GM18499 (cell line): ENCODE measurements around the gene OGFOD3.
"Not testable (repeated sequence)": the region's sequence is repeated elsewhere in the genome, so short reads cannot be mapped to it uniquely, and the experiment has no call there.

Experiments used
- ATAC-seq: cut with Tn5 transposase; IDR thresholded peaks from one replicate; pipeline ENCODE4 v1.9.1; 2021; ENCODE audit warnings: moderate number of reproducible peaks; ENCODE audit not compliant: insufficient read depth, unreplicated experiment

Gene OGFOD3

GRCh38 chr17:82377924-82378740 is 40.3 kb downstream of the OGFOD3 start:
- ATAC-seq, result no peak

- ATAC-seq, result not testable (repeated sequence)
Observed at GRCh38 chr17:82377294-82377693, 41.1 kb downstream of the OGFOD3 start.

GRCh38 chr17:82376042-82376730 is 42.2 kb downstream of the OGFOD3 start:
- ATAC-seq, result no peak

- no peak for ATAC-seq
Observed at GRCh38 chr17:82375359-82376041, 42.9 kb downstream of the OGFOD3 start.

GRCh38 chr17:82374626-82375331 is 43.6 kb downstream of the OGFOD3 start:
- ATAC-seq, result no peak

- no peak for ATAC-seq
Observed at GRCh38 chr17:82373731-82374625, 44.4 kb downstream of the OGFOD3 start.

- not testable (repeated sequence) for ATAC-seq
Observed at GRCh38 chr17:82373072-82373452, 45.3 kb downstream of the OGFOD3 start.

GRCh38 chr17:82372249-82373071 is 45.9 kb downstream of the OGFOD3 start:
- ATAC-seq, result no peak

GRCh38 chr17:82371333-82372248 is 46.8 kb downstream of the OGFOD3 start, which contains the start of gene UTS2R:
TSS of gene UTS2R (plus strand) at chr17:82371765. CDS start at chr17:82374325, 2,560 bp downstream.
- ATAC-seq, result no peak

- ATAC-seq, result no peak
Observed at GRCh38 chr17:82370471-82371332, 47.7 kb downstream of the OGFOD3 start.

GRCh38 chr17:82369211-82369610 is 49.2 kb downstream of the OGFOD3 start:
- ATAC-seq, result no peak

GRCh38 chr17:82367724-82368524 is 50.5 kb downstream of the OGFOD3 start:
- ATAC-seq, result no peak

GRCh38 chr17:82366749-82367148 is 51.6 kb downstream of the OGFOD3 start:
- no peak for ATAC-seq

GRCh38 chr17:82365606-82366295 is 52.6 kb downstream of the OGFOD3 start:
- no peak for ATAC-seq

- ATAC-seq, result no peak
Observed at GRCh38 chr17:82361885-82362633, 56.3 kb downstream of the OGFOD3 start.
